GM23338 (cell line): ENCODE data around the gene TMPRSS9. TPM values are rescaled to one million over a fixed set of nuclear protein-coding genes. Genes with fewer than 3 reads are reported as not detected.

Source experiments
- ATAC-seq: fragments of 200-7000 bp; cut with Tn5 transposase; 3 replicates; pipeline ENCODE4 v1.9.1; 2020
- DNase-seq: peaks from one replicate; pipeline ENCODE4 v3.0.0-alpha.2; 2015; ENCODE audit warnings: low spot score
- H2AFZ ChIP-seq: fragments of 200-600 bp; sonication (generic); 2 replicates; pipeline ENCODE4 v1.8.0; 2016; ENCODE audit warnings: antibody characterized with exemption, mild to moderate bottlenecking, moderate library complexity
- H3F3A ChIP-seq: fragments of 200-600 bp; sonication (generic); replicated peaks from 2 replicates; pipeline ENCODE4 v1.8.0; 2017; ENCODE audit warnings: antibody characterized with exemption, mixed run types, low read depth
- H3K27ac ChIP-seq: fragments of 200-600 bp; sonication (generic); 2 replicates; pipeline ENCODE4 v1.6.1; 2016; ENCODE audit warnings: low read depth
- H3K27me3 ChIP-seq: fragments of 200-600 bp; sonication (generic); 2 replicates; pipeline ENCODE4 v1.8.0; 2016; ENCODE audit warnings: mild to moderate bottlenecking, mixed run types, moderate library complexity; ENCODE audit not compliant: insufficient read depth
- H3K36me3 ChIP-seq: fragments of 200-600 bp; sonication (generic); 2 replicates; pipeline ENCODE4 v1.8.0; 2016; ENCODE audit warnings: mild to moderate bottlenecking; ENCODE audit not compliant: insufficient read depth
- H3K4me1 ChIP-seq: fragments of 200-600 bp; sonication (generic); 2 replicates; pipeline ENCODE4 v1.8.0; 2016; ENCODE audit warnings: mild to moderate bottlenecking, moderate library complexity; ENCODE audit not compliant: insufficient read depth
- H3K4me2 ChIP-seq: fragments of 200-600 bp; sonication (generic); 2 replicates; pipeline ENCODE4 v1.7.1; 2017; ENCODE audit warnings: mixed run types
- H3K4me3 ChIP-seq: fragments of 200-600 bp; sonication (generic); 2 replicates; pipeline ENCODE4 v1.6.1; 2016; ENCODE audit warnings: mixed run types
- H3K79me2 ChIP-seq: fragments of 200-600 bp; sonication (generic); replicated peaks from 2 replicates; pipeline ENCODE4 v1.8.0; 2017; ENCODE audit warnings: mild to moderate bottlenecking; ENCODE audit not compliant: insufficient read depth
- H3K9me2 ChIP-seq: fragments of 200-600 bp; sonication (generic); 2 replicates; pipeline ENCODE4 v1.8.0; 2017; ENCODE audit not compliant: insufficient read depth
- H4K20me1 ChIP-seq: fragments of 200-600 bp; sonication (generic); replicated peaks from 2 replicates; pipeline ENCODE4 v1.8.0; 2017; ENCODE audit warnings: mild to moderate bottlenecking; ENCODE audit not compliant: insufficient read depth
- H3K27ac Mint-ChIP-seq: 2 replicates; pipeline ENCODE4 v1.8.0; 2020; ENCODE audit warnings: inconsistent platforms, mild to moderate bottlenecking, moderate library complexity, mixed read lengths
- H3K27me3 Mint-ChIP-seq: 3 replicates; pipeline ENCODE4 v1.8.0; 2022; ENCODE audit warnings: low read depth, mild to moderate bottlenecking, moderate library complexity, mixed read lengths, inconsistent platforms; ENCODE audit not compliant: insufficient read depth, poor library complexity
- H3K36me3 Mint-ChIP-seq: 3 replicates; pipeline ENCODE4 v1.8.0; 2021; ENCODE audit warnings: low read depth, mild to moderate bottlenecking, inconsistent platforms, moderate library complexity, mixed read lengths
- H3K4me1 Mint-ChIP-seq: 3 replicates; pipeline ENCODE4 v1.8.0; 2020; ENCODE audit warnings: mild to moderate bottlenecking, inconsistent platforms, mixed read lengths
- H3K4me3 Mint-ChIP-seq: 3 replicates; pipeline ENCODE4 v1.8.0; 2021; ENCODE audit warnings: moderate library complexity, mild to moderate bottlenecking, inconsistent platforms, mixed read lengths
- H3K9me3 Mint-ChIP-seq: 3 replicates; pipeline ENCODE4 v1.8.0; 2020; ENCODE audit warnings: moderate library complexity, mild to moderate bottlenecking, inconsistent platforms, mixed read lengths
- CREB1 ChIP-seq: fragments of 250-450 bp; sonication (Bioruptor Pico); IDR thresholded peaks from 2 replicates; pipeline ENCODE4 v1.5.0; 2020; ENCODE audit warnings: low read depth, mild to moderate bottlenecking, moderate library complexity
- CTCF ChIP-seq, 2 experiments: fragments of 200-600 bp in 1 of 2; sonication (generic) in 1 of 2; conservative IDR thresholded peaks; 2 replicates each; pipeline versions ENCODE4 v1.5.1 to v1.6.1; 2016 to 2017; ENCODE audit warnings: antibody characterized with exemption in 2 of 2, low read depth in 2 of 2, mild to moderate bottlenecking in 2 of 2, moderate library complexity in 1 of 2
- EZH2 ChIP-seq: fragments of 200-600 bp; sonication (generic); IDR thresholded peaks from one replicate; pipeline ENCODE4 v1.8.0; 2017; ENCODE audit warnings: antibody characterized with exemption, mild to moderate bottlenecking, low read depth; ENCODE audit not compliant: unreplicated experiment
- JUNB ChIP-seq: IDR thresholded peaks from one replicate; pipeline ENCODE4 v1.6.1; 2016; ENCODE audit warnings: antibody characterized with exemption; ENCODE audit not compliant: unreplicated experiment
- POLR2AphosphoS5 ChIP-seq: IDR thresholded peaks from 2 replicates; pipeline ENCODE4 v1.6.1; 2016; ENCODE audit warnings: antibody characterized with exemption, low read depth
- REST ChIP-seq: IDR thresholded peaks from one replicate; pipeline ENCODE4 v1.6.1; 2018; ENCODE audit warnings: antibody characterized with exemption; ENCODE audit not compliant: unreplicated experiment
- STAT1 ChIP-seq: IDR thresholded peaks from one replicate; pipeline ENCODE4 v1.6.1; 2016; ENCODE audit warnings: antibody characterized with exemption; ENCODE audit not compliant: unreplicated experiment
- ZNF462 ChIP-seq: fragments of 250-450 bp; sonication (Bioruptor Pico); IDR thresholded peaks from 2 replicates; pipeline ENCODE4 v1.5.0; 2020; ENCODE audit warnings: mild to moderate bottlenecking, moderate library complexity
- polyA plus RNA-seq: library from polyadenylated mRNA; unstranded; fragments of >200 nt; fragmentation: Nextera tagmentation; extraction: Ambion mirVana; gene quantifications from 2 replicates; pipeline ENCODE4 v1.2.1, GENCODE V29; 2016
- total RNA-seq: library from RNA; depleted of rRNA; stranded (reverse); fragments of >200 nt; shearing (Covaris generic); gene quantifications from 2 replicates; pipeline ENCODE4 v1.2.3, GENCODE V29; 2014

TMPRSS9 gene
- total and polyA plus RNA-seq, 2 experiments from 2014 or later, result 0.05 to 0.28 TPM

GRCh38 chr19:2423915-2424685 is 64.0 kb downstream of the TMPRSS9 start (continued):
- no peak for TF ChIP-seq REST

- Histone ChIP-seq H3K4me3 (peak overlapping the region; percentile 99), H3K79me2 (peaks cover 21% of the 10 kb centered on the region), H2AFZ (no peak overlapping the region), H3K27me3 (no peaks in the 10 kb centered on the region), H3F3A (peaks cover 18% of the 10 kb centered on the region; the same call in 1 of the 2 replicates), H4K20me1 (no peaks in the 10 kb centered on the region; the same call in 1 of the 2 replicates), H3K4me1 (peaks cover 14% of the 10 kb centered on the region), H3K9me2 (no peaks in the 10 kb centered on the region), H3K36me3 (no peaks in the 10 kb centered on the region), H3K4me2 (peak overlapping the region; percentile 95), H3K27ac (no peak overlapping the region)
- peaks cover 13% of the 10 kb centered on the region for H3K36me3 Mint-ChIP-seq
- H3K27me3 Mint-ChIP-seq, result peaks cover 21% of the 10 kb centered on the region
- H3K4me3 Mint-ChIP-seq, result peak overlapping the region; percentile 94
- peak; percentile 84 for DNase-seq
- TF ChIP-seq JUNB, result no peak
- peak; percentile 66 for TF ChIP-seq POLR2AphosphoS5
- TF ChIP-seq CTCF (conservative IDR thresholded peaks at IDR 0.05; ENCODE audit: low read depth in 2 of 2), result peak; percentile 28 to 31
- no peak for TF ChIP-seq STAT1
- TF ChIP-seq ZNF462, result no peak
- peak; percentile 57; the same call in 1 of the 2 replicates for TF ChIP-seq CREB1
- TF ChIP-seq EZH2, result no peak
- H3K27ac Mint-ChIP-seq, result no peak overlapping the region
- ATAC-seq, result peak; percentile 30
- peaks cover 26% of the 10 kb centered on the region for H3K4me1 Mint-ChIP-seq
- H3K9me3 Mint-ChIP-seq, result peaks cover 5% of the 10 kb centered on the region
These were observed 64.9 kb downstream of the TMPRSS9 start for GRCh38 chr19:2424686-2425621.
